IMR-90 (cell line): ENCODE results near the gene SUPT20HL2.

Experiments
- BHLHE40 ChIP-seq: fragments of 150-350 bp; IDR thresholded peaks from 2 replicates; pipeline ENCODE4 v1.6.1; 2016; ENCODE audit warnings: mild to moderate bottlenecking, low read depth, low read length
- CTCF ChIP-seq: conservative IDR thresholded peaks from 2 replicates; pipeline ENCODE4 v1.5.1; 2012; ENCODE audit warnings: mild to moderate bottlenecking, low read depth, low read length, improper control_type of control experiment
- MXI1 ChIP-seq: IDR thresholded peaks from 2 replicates; pipeline ENCODE4 v1.6.1; 2012; ENCODE audit warnings: low read depth, mild to moderate bottlenecking, low read length, moderate library complexity, borderline replicate concordance
- POLR2A ChIP-seq: IDR thresholded peaks from 2 replicates; pipeline ENCODE4 v1.6.1; 2012; ENCODE audit warnings: mild to moderate bottlenecking, low read depth, low read length
- RAD21 ChIP-seq: IDR thresholded peaks from 2 replicates; pipeline ENCODE4 v1.6.1; 2012; ENCODE audit warnings: low read length, improper control_type of control experiment

GRCh38 chrX:24335871-24336270 lies 22.0 kb upstream of the SUPT20HL2 start:
- TF ChIP-seq CTCF, result no peak
- no peak for TF ChIP-seq BHLHE40
- TF ChIP-seq POLR2A, result no peak
- TF ChIP-seq MXI1, result no peak
- no peak for TF ChIP-seq RAD21
